GM23338 (cell line): ENCODE data around the gene VSTM2B. TPM values are rescaled to one million over a fixed set of nuclear protein-coding genes. Genes with fewer than 3 reads are reported as not detected.

Source experiments
- ATAC-seq: fragments of 200-7000 bp; cut with Tn5 transposase; 3 replicates; pipeline ENCODE4 v1.9.1; 2020
- DNase-seq: peaks from one replicate; pipeline ENCODE4 v3.0.0-alpha.2; 2015; ENCODE audit warnings: low spot score
- H2AFZ ChIP-seq: fragments of 200-600 bp; sonication (generic); 2 replicates; pipeline ENCODE4 v1.8.0; 2016; ENCODE audit warnings: antibody characterized with exemption, mild to moderate bottlenecking, moderate library complexity
- H3F3A ChIP-seq: fragments of 200-600 bp; sonication (generic); replicated peaks from 2 replicates; pipeline ENCODE4 v1.8.0; 2017; ENCODE audit warnings: antibody characterized with exemption, mixed run types, low read depth
- H3K27ac ChIP-seq: fragments of 200-600 bp; sonication (generic); 2 replicates; pipeline ENCODE4 v1.6.1; 2016; ENCODE audit warnings: low read depth
- H3K27me3 ChIP-seq: fragments of 200-600 bp; sonication (generic); 2 replicates; pipeline ENCODE4 v1.8.0; 2016; ENCODE audit warnings: mild to moderate bottlenecking, mixed run types, moderate library complexity; ENCODE audit not compliant: insufficient read depth
- H3K36me3 ChIP-seq: fragments of 200-600 bp; sonication (generic); 2 replicates; pipeline ENCODE4 v1.8.0; 2016; ENCODE audit warnings: mild to moderate bottlenecking; ENCODE audit not compliant: insufficient read depth
- H3K4me1 ChIP-seq: fragments of 200-600 bp; sonication (generic); 2 replicates; pipeline ENCODE4 v1.8.0; 2016; ENCODE audit warnings: mild to moderate bottlenecking, moderate library complexity; ENCODE audit not compliant: insufficient read depth
- H3K4me2 ChIP-seq: fragments of 200-600 bp; sonication (generic); 2 replicates; pipeline ENCODE4 v1.7.1; 2017; ENCODE audit warnings: mixed run types
- H3K4me3 ChIP-seq: fragments of 200-600 bp; sonication (generic); 2 replicates; pipeline ENCODE4 v1.6.1; 2016; ENCODE audit warnings: mixed run types
- H3K79me2 ChIP-seq: fragments of 200-600 bp; sonication (generic); replicated peaks from 2 replicates; pipeline ENCODE4 v1.8.0; 2017; ENCODE audit warnings: mild to moderate bottlenecking; ENCODE audit not compliant: insufficient read depth
- H3K9me2 ChIP-seq: fragments of 200-600 bp; sonication (generic); 2 replicates; pipeline ENCODE4 v1.8.0; 2017; ENCODE audit not compliant: insufficient read depth
- H4K20me1 ChIP-seq: fragments of 200-600 bp; sonication (generic); replicated peaks from 2 replicates; pipeline ENCODE4 v1.8.0; 2017; ENCODE audit warnings: mild to moderate bottlenecking; ENCODE audit not compliant: insufficient read depth
- H3K27ac Mint-ChIP-seq: 2 replicates; pipeline ENCODE4 v1.8.0; 2020; ENCODE audit warnings: inconsistent platforms, mild to moderate bottlenecking, moderate library complexity, mixed read lengths
- H3K27me3 Mint-ChIP-seq: 3 replicates; pipeline ENCODE4 v1.8.0; 2022; ENCODE audit warnings: low read depth, mild to moderate bottlenecking, moderate library complexity, mixed read lengths, inconsistent platforms; ENCODE audit not compliant: insufficient read depth, poor library complexity
- H3K36me3 Mint-ChIP-seq: 3 replicates; pipeline ENCODE4 v1.8.0; 2021; ENCODE audit warnings: low read depth, mild to moderate bottlenecking, inconsistent platforms, moderate library complexity, mixed read lengths
- H3K4me1 Mint-ChIP-seq: 3 replicates; pipeline ENCODE4 v1.8.0; 2020; ENCODE audit warnings: mild to moderate bottlenecking, inconsistent platforms, mixed read lengths
- H3K4me3 Mint-ChIP-seq: 3 replicates; pipeline ENCODE4 v1.8.0; 2021; ENCODE audit warnings: moderate library complexity, mild to moderate bottlenecking, inconsistent platforms, mixed read lengths
- H3K9me3 Mint-ChIP-seq: 3 replicates; pipeline ENCODE4 v1.8.0; 2020; ENCODE audit warnings: moderate library complexity, mild to moderate bottlenecking, inconsistent platforms, mixed read lengths
- CREB1 ChIP-seq: fragments of 250-450 bp; sonication (Bioruptor Pico); IDR thresholded peaks from 2 replicates; pipeline ENCODE4 v1.5.0; 2020; ENCODE audit warnings: low read depth, mild to moderate bottlenecking, moderate library complexity
- CTCF ChIP-seq, 2 experiments: fragments of 200-600 bp in 1 of 2; sonication (generic) in 1 of 2; conservative IDR thresholded peaks; 2 replicates each; pipeline versions ENCODE4 v1.5.1 to v1.6.1; 2016 to 2017; ENCODE audit warnings: antibody characterized with exemption in 2 of 2, low read depth in 2 of 2, mild to moderate bottlenecking in 2 of 2, moderate library complexity in 1 of 2
- ETS1 ChIP-seq: IDR thresholded peaks from 2 replicates; pipeline ENCODE4 v1.6.1; 2016; ENCODE audit warnings: antibody characterized with exemption
- EZH2 ChIP-seq: fragments of 200-600 bp; sonication (generic); IDR thresholded peaks from one replicate; pipeline ENCODE4 v1.8.0; 2017; ENCODE audit warnings: antibody characterized with exemption, mild to moderate bottlenecking, low read depth; ENCODE audit not compliant: unreplicated experiment
- EZH2phosphoT487 ChIP-seq: fragments of 200-600 bp; sonication (generic); IDR thresholded peaks from one replicate; pipeline ENCODE4 v1.8.1; 2018; ENCODE audit warnings: antibody characterized with exemption; ENCODE audit not compliant: unreplicated experiment
- JUNB ChIP-seq: IDR thresholded peaks from one replicate; pipeline ENCODE4 v1.6.1; 2016; ENCODE audit warnings: antibody characterized with exemption; ENCODE audit not compliant: unreplicated experiment
- NANOG ChIP-seq: IDR thresholded peaks from 2 replicates; pipeline ENCODE4 v1.6.1; 2016; ENCODE audit warnings: antibody characterized with exemption, borderline replicate concordance
- POLR2AphosphoS5 ChIP-seq: IDR thresholded peaks from 2 replicates; pipeline ENCODE4 v1.6.1; 2016; ENCODE audit warnings: antibody characterized with exemption, low read depth
- REST ChIP-seq: IDR thresholded peaks from one replicate; pipeline ENCODE4 v1.6.1; 2018; ENCODE audit warnings: antibody characterized with exemption; ENCODE audit not compliant: unreplicated experiment
- STAT1 ChIP-seq: IDR thresholded peaks from one replicate; pipeline ENCODE4 v1.6.1; 2016; ENCODE audit warnings: antibody characterized with exemption; ENCODE audit not compliant: unreplicated experiment
- ZNF114 ChIP-seq: fragments of 250-450 bp; sonication (Bioruptor Pico); IDR thresholded peaks from 2 replicates; pipeline ENCODE4 v1.5.0; 2020; ENCODE audit warnings: mild to moderate bottlenecking, moderate library complexity
- ZNF331 ChIP-seq: fragments of 250-450 bp; sonication (Bioruptor Pico); IDR thresholded peaks from 2 replicates; pipeline ENCODE4 v1.5.0; 2020; ENCODE audit warnings: low read depth, mild to moderate bottlenecking, moderate library complexity
- ZNF462 ChIP-seq: fragments of 250-450 bp; sonication (Bioruptor Pico); IDR thresholded peaks from 2 replicates; pipeline ENCODE4 v1.5.0; 2020; ENCODE audit warnings: mild to moderate bottlenecking, moderate library complexity
- polyA plus RNA-seq: library from polyadenylated mRNA; unstranded; fragments of >200 nt; fragmentation: Nextera tagmentation; extraction: Ambion mirVana; gene quantifications from 2 replicates; pipeline ENCODE4 v1.2.1, GENCODE V29; 2016
- total RNA-seq: library from RNA; depleted of rRNA; stranded (reverse); fragments of >200 nt; shearing (Covaris generic); gene quantifications from 2 replicates; pipeline ENCODE4 v1.2.3, GENCODE V29; 2014

Gene VSTM2B
- total and polyA plus RNA-seq, 2 experiments from 2014 or later: 1.2 to 1.8 TPM

GRCh38 chr19:29538146-29538545, 12.4 kb downstream of the VSTM2B start:
- no peak overlapping the region for H3K27ac Mint-ChIP-seq
- peaks cover 6% of the 10 kb centered on the region for H3K27me3 Mint-ChIP-seq
- no peaks in the 10 kb centered on the region; the same call in 2 of the 3 replicates for H3K9me3 Mint-ChIP-seq
- H2AFZ ChIP-seq: no peak overlapping the region
- no peak overlapping the region for H3K4me3 Mint-ChIP-seq
- DNase-seq (no peak), ATAC-seq (no peak)
- no peaks in the 10 kb centered on the region for H3F3A ChIP-seq
- H3K9me2 ChIP-seq: peaks cover 12% of the 10 kb centered on the region; the same call in 1 of the 2 replicates
- H3K4me2 ChIP-seq: no peak overlapping the region
- no peaks in the 10 kb centered on the region for H3K36me3 ChIP-seq
- no peak overlapping the region for H3K27ac ChIP-seq
- H3K4me1 Mint-ChIP-seq: peaks cover 4% of the 10 kb centered on the region; the same call in 2 of the 3 replicates
- H4K20me1 ChIP-seq: no peaks in the 10 kb centered on the region
- no peak overlapping the region for H3K4me3 ChIP-seq
- H3K27me3 ChIP-seq: no peaks in the 10 kb centered on the region
- no peak for TF ChIP-seq CREB1 (CRISPR knock-in tag)
- no peak for TF ChIP-seq ZNF114 (CRISPR knock-in tag)
- no peak for TF ChIP-seq JUNB
- TF ChIP-seq ETS1: no peak
- TF ChIP-seq ZNF331 (CRISPR knock-in tag): no peak
- no peak for TF ChIP-seq EZH2
- no peak for TF ChIP-seq POLR2AphosphoS5
- no peak for TF ChIP-seq STAT1
- TF ChIP-seq EZH2phosphoT487: no peak
- no peak for TF ChIP-seq REST
- no peak for TF ChIP-seq ZNF462 (CRISPR knock-in tag)
- TF ChIP-seq CTCF (conservative IDR thresholded peaks at IDR 0.05; ENCODE audit: low read depth in 2 of 2): no peak
- no peak for TF ChIP-seq NANOG
- no peaks in the 10 kb centered on the region; the same call in 2 of the 3 replicates for H3K36me3 Mint-ChIP-seq
- H3K4me1 ChIP-seq: peaks cover 7% of the 10 kb centered on the region; the same call in 1 of the 2 replicates
- H3K79me2 ChIP-seq: no peaks in the 10 kb centered on the region
